Activated T-cell treated with anti-CD3 and anti-CD28 coated beads for 24 hours (primary cell): ENCODE data around the gene GRIN3A.
"Not testable (repeated sequence)": the region's sequence is repeated elsewhere in the genome, so short reads cannot be mapped to it uniquely, and the experiment has no call there.

Experiments
- DNase-seq: peaks from one replicate; pipeline ENCODE4 v3.0.0-alpha.2; 2020; ENCODE audit warnings: low read depth

Gene GRIN3A

GRCh38 chr9:101632611-101633010 is 105.8 kb downstream of the GRIN3A start:
- DNase-seq: no peak

DNA sequence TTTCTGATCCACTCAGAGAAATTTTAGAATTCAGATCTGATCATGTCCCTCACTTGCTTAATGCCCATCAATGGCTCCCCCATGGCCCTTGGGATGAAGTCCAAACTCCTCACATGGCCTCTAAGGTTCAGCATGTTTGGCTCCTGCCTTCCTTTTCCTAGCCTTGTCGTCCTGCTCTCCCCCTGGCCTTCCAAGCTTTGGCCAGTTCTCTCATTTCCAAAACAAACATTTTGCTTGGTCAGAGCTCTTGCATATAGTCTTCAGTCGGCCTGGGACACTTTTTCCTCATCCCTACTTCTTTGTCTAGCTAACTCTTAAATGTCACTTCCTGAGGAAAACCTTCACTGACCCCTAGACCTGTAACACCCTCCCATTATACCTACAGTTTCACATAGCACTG is 106.6 kb downstream of the GRIN3A start:
- no peak for DNase-seq

DNA sequence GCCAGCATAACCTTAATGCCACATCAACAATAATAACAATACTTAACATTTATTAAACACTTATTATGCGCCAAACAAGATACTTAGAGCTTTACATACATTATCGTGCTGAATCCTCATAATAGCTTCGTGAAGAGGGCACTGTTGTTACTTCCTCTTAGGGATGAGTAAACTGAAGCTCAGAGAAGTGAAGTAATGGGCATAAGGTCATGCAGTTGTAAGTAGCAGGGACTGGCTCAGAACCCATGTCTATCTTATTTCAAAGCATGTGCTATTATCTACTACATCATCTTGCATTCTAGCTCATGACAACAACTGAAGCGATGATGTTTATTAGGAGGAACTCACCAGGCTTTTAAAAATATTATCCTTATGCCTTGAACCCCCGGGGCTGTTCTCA is 108.8 kb downstream of the GRIN3A start:
- no peak for DNase-seq

DNA sequence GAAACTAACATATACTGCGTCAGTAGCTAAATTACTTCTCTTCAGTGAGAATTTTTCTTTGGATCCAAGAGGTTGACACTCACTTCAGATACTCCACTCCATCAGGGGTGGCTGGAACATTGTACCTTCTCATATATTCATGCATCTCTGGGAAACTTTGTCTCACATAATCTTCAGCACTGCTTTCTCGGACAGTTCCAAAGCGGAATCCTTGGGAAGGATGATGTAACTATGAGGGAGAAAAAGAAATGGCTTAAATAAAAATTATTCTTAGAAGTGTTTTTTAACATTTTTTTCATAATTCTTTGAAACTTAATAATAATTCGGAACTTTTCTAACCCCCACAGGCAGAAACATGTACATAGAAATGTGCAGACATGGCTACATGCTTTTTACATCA is 110.3 kb downstream of the GRIN3A start:
- DNase-seq: no peak

DNA sequence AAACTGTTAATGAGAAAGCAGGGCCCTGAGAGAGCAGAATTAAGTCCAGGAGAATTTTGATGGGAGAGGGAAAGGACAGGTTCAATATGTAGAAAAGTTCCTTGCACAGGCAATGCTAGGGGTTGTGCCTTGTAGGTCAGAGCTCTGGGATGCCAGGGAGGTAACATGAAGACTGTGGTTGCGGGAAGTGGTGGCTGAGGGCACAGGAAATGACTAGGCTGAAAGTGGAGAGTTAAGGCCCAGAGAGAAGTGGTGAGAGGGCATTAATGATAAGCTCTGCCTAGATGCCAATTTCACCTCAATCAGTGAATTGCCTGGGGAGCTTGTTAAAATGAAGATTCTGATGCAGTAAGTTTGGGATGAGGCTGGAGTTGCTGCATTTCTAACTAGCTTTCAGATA is 112.2 kb downstream of the GRIN3A start:
- DNase-seq: no peak

GRCh38 chr9:101625876-101626275 is 112.6 kb downstream of the GRIN3A start:
- DNase-seq: no peak

- no peak for DNase-seq
Observed at GRCh38 chr9:101620452-101620851, 118.0 kb downstream of the GRIN3A start.

DNA sequence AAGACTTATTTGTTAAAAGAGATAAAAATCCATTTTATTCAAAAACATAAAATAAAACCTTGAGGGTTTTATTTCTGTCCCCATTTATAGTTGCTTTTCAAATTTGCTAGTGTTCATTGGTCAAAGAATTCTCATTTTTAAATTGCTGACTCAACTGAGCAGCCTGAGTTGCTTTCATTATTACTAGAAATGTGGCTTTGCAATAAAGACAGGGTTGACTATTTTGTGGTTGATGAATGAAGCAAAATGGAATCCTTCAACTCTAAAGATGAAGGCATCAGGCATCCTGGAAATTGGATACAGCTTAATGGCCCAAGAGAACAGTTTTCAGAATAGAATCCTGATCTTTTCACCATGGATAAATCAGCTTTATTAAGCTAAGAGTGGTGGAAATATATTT is 119.7 kb downstream of the GRIN3A start:
- no peak for DNase-seq

DNA sequence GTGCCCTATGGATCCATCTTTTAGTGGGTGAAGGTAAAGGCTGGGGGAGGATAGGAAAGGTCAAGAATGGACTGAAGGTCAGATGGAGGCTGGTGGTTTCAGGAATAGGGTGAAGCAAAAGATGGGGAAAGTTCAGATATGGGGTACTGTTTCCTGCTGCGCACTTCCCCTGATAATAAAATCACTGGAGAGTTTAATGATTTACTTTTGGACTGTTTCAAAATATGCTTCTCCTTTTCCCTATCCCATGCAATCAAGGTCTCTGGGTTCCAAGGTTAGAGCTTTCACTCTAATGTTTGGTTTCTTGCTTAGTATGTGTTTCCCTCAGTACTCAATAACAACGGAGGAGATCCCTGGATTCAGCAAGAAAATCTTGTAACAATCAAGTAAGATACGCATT is 132.9 kb downstream of the GRIN3A start:
- no peak for DNase-seq

DNA sequence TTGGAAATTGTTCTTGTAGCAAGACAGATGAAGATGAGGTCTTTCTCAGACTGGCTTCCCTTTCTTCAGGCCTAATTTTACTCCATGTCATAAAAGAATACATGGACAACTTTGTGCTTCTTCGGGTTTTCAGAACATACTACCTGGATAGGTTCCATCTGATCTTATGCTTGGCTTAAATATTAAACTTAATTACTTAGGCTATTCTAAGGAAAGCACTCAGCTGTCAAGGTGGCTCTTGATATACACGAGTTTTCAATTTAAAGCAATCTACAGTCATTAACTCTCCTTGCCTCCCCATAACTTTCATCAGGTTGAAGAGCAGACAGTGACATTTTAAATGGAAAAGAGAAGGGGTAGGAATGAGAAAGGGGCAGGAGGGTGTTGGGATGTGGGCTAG is 134.2 kb downstream of the GRIN3A start:
- no peak for DNase-seq

DNA sequence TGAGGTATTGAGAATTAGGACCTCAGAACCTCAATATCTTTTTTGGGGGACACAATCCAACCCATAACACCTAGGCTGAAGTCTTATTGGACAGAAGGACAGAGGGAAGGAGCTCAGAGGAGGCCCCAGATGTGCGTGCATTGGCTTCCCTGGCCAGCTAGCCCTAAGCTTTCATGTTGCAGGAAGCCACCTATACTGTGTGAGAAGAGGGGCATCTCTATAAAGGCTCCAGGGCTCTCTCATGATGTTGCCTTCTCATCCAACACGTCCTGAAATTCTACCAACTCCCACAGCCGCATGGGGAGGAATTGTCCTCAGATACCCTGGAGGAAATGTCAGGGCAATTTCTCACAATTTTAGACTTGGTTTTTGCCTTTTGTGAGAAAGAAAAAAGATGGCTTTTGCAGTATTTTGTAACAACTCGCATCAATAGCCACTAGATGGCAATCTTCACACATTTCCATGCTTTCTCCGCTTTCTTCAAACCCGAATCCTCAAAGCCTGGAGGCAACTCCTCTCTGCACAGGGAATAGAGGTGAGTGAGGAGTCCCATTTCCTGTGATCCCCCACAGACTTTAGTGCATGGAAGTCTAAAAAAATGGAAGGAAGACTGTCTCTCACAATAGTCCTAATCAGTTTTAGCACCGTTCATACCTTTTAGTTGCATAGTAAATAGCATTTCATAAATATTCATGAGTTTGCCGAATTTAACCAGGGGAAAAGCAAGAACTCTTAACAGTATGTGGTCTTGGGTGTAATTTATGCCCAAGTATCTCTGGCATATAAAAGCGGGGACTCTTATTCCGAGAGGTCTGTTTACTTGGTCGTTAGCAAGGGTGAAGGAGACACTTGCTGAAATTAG is 136.3 kb downstream of the GRIN3A start:
- no peak for DNase-seq

DNA sequence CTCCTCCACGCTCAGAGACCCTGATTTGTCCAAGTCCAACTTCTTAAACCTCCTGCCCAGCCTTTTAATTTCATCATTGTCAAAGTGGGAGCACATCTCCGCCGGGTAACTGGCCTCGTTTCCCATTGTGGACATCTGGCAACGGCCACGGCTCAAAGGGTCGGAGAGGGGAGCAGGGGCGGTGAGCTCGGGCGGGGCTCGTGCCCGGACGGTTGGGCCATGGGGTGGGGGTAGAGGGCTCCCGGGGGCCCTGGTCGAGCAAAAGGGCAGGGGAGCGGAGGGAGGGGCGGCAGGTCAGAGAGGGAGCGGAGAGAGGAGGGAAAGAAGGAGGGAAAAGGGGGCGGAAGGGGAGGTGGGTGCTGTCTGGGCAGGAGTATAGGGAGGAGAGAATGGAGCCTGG is 143.7 kb downstream of the GRIN3A start, which contains the start of gene PPP3R2:
TSS of gene PPP3R2 (minus strand) at position 174 of the 400 bp plus-strand sequence. CDS start at position 126, 48 bp downstream.
- no peak for DNase-seq

DNA sequence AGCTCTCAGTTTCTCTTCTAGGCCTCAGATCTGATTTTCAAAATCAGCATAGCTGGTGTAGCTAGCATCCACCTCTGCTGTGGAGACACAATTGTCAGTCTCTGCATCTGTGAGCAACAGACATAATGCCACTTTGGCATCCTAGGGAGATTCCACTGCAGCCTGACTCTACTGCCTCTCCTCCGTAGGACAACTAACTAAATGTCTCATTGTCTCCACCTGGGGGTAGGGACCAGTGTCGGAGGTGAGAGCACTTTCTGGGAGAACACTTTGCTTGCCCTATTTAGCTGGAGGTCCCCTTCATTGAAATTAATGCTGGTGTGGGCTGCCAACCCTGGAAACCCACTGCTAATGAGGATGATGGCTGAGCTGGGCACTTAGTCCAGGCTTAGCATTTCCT is 145.1 kb downstream of the GRIN3A start:
- no peak for DNase-seq

GRCh38 chr9:101592788-101593187 is 145.7 kb downstream of the GRIN3A start:
- DNase-seq: no peak

GRCh38 chr9:101591787-101592446 is 146.5 kb downstream of the GRIN3A start:
- no peak for DNase-seq

GRCh38 chr9:101590901-101591300 is 147.5 kb downstream of the GRIN3A start:
- no peak for DNase-seq

- DNase-seq: not testable (repeated sequence)
Observed at GRCh38 chr9:101590074-101590473, 148.4 kb downstream of the GRIN3A start.

DNA sequence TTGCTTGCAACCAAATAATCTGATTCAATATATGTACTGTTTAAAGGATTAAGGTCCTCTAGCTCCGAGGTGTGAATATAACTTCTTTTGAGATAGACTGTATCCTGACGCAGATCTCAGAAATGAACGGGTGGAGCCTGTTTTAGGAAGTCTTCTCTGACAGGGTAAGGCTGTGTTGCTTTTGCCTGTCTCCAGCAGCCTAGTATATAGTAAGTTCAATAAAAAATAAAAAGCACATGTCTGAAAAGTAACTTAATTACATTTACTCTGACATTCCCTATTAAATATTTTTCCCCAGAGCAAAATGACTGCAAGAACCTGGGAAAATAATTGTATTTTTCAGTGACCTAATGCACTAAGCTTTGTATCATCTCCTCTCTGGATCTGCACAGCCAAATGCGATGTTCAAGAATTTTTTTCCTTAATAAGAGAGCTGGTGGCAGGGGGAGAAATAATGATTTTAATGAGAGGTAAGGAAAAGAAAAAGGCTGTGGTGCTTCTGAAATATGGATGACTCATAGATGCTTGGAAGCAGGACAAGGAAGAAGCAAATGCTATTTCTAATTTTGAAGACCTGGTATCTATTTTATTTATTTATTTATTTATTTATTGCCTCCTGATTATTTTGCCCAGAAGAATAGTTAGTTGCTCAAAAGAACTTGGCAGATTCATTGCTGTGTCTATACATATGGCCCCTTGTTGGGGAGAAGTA is 151.0 kb downstream of the GRIN3A start:
- DNase-seq: no peak

- DNase-seq: no peak
Observed at GRCh38 chr9:101586651-101587050, 151.8 kb downstream of the GRIN3A start.

DNA sequence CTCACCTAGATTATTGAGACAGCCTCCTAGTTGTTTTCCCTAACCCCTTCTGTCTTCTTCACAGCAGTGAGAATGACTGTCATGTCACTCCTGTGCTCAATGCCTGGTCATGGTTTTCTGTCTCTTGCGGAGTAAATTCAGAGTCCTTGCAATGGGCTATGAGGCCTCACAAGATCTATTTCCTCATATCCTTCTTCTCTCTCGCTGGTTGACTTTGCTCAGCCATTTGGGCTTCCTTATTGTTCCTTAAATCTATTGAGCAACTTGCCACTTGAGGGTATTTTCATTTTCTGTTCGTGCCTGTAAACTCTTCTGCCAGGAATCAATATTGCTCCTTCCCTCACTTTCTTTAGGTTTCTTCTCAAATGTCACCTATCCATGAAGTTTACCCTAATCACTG is 152.7 kb downstream of the GRIN3A start:
- no peak for DNase-seq

DNA sequence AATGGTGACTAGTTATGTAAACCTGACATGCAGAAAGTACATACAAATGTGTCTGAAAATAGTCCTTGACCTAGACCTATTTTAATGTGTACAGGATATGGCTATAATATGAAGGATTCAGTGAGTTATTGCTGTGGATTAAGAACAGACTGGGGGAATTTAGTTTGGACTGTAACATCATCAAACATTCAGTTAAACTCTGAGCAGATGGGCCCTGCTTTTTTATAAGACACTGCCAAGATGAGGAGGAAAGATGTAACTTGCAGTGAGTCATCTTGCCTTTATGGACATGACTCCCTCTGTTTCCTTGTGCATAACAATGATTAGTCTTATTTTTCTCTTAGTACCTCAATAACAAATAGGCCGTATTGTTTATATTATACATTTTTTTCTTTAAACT is 155.9 kb downstream of the GRIN3A start:
- no peak for DNase-seq

DNA sequence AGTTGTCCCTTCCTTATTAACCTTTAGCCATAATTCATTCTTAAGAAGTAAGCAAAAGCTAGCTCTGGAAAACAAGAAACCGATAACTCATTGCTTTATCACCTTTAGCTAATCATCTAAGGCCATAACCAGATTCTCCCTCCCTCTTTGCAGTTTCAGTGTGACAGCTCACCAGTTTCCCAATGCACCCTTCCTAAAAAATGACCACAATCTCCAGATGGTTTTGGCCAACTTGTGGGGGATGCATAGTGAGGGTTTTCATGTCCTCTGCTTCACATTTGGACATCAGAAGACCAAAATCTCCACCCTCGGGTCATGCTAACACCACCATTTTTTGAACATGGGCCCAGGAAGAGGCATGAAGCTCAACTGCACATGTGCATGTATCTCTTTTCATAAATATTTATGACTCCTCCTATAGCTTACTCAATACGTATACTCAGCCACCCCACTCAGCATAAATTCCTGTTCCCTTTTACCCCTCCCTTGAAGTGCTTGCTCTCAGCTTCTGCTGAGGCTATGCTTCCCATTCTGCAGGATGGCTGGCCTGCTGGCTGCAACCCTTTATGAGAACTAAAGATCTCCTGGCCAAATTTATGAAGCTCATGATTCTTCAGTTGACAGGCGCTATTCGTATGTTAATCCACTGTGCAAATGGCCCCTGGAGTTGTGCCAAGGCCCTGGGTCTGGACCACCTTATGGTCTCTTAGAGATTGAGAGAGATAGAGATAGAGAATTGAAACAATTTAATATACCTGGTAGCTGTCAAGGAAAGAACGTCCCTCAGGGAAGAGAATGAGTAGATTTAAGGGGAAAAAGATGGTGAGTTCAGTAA is 158.5 kb downstream of the GRIN3A start:
- DNase-seq: no peak
